Measurements from ENCODE around the gene KCNT1. TPM values are rescaled to one million over a fixed set of nuclear protein-coding genes. Genes with fewer than 3 reads are reported as not detected.

KCNT1 gene
- total RNA-seq, 3 donors from 2014 or later = not detected

DNA sequence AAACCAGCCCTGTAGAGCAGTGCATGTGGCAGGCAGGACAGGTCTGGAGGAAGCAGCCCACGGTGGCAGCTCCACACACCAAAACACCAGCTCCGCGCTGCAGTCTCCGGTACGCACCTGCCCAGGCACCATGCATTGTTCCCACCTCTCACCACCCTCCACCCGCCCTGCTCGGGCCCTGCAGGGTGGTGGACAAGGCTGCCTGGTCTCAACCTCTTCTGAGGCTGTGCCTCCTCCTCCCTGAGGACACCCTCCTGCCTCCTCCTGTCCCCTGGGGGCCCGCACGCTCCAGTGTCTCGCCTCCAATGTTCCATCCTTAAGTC lies 96.2 kb downstream of the KCNT1 start:
- Histone ChIP-seq H3K9me3 (no peaks in the 10 kb centered on the region), H3K4me3 (no peak overlapping the region), H3K27ac (no peak overlapping the region), H3K4me1 (no peaks in the 10 kb centered on the region), H3K27me3 (no peaks in the 10 kb centered on the region), H3K36me3 (no peaks in the 10 kb centered on the region)
- DNase-seq (ENCODE audit: low spot score in 2 of 2) = no peak
- no peak for TF ChIP-seq POLR2AphosphoS5 (IDR thresholded peaks at IDR 0.05)
- intact Hi-C loops (cut with DNase I; ENCODE audit: low total_unique reads) = no loop called here

- intact Hi-C loops (cut with DNase I; ENCODE audit: low total_unique reads) = no loop called here
- no peak overlapping the region for H3K4me3 ChIP-seq
- no peaks in the 10 kb centered on the region for H3K9me3 ChIP-seq
- H3K27me3 ChIP-seq = no peaks in the 10 kb centered on the region
- H3K36me3 ChIP-seq = no peaks in the 10 kb centered on the region
- TF ChIP-seq, protein P1, sequence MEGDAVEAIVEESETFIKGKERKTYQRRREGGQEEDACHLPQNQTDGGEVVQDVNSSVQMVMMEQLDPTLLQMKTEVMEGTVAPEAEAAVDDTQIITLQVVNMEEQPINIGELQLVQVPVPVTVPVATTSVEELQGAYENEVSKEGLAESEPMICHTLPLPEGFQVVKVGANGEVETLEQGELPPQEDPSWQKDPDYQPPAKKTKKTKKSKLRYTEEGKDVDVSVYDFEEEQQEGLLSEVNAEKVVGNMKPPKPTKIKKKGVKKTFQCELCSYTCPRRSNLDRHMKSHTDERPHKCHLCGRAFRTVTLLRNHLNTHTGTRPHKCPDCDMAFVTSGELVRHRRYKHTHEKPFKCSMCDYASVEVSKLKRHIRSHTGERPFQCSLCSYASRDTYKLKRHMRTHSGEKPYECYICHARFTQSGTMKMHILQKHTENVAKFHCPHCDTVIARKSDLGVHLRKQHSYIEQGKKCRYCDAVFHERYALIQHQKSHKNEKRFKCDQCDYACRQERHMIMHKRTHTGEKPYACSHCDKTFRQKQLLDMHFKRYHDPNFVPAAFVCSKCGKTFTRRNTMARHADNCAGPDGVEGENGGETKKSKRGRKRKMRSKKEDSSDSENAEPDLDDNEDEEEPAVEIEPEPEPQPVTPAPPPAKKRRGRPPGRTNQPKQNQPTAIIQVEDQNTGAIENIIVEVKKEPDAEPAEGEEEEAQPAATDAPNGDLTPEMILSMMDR (IDR thresholded peaks at IDR 0.05) = no peak
- no peak for TF ChIP-seq POLR2AphosphoS5 (IDR thresholded peaks at IDR 0.05)
- no peak for TF ChIP-seq POLR2A (IDR thresholded peaks at IDR 0.05)
- H3K4me1 ChIP-seq = no peaks in the 10 kb centered on the region
- no peak overlapping the region for H3K27ac ChIP-seq
- DNase-seq (ENCODE audit: low spot score in 2 of 2) = no peak
These were observed 97.3 kb downstream of the KCNT1 start for GRCh38 chr9:135799261-135799660.

- H3K4me1 ChIP-seq = no peaks in the 10 kb centered on the region
- TF ChIP-seq, protein P1 (IDR thresholded peaks at IDR 0.05) = no peak
- no peak for TF ChIP-seq POLR2AphosphoS5 (IDR thresholded peaks at IDR 0.05)
- TF ChIP-seq POLR2A (IDR thresholded peaks at IDR 0.05) = no peak
- H3K36me3 ChIP-seq = no peaks in the 10 kb centered on the region
- no peak overlapping the region for H3K27ac ChIP-seq
- intact Hi-C loops (cut with DNase I; ENCODE audit: low total_unique reads) = no loop called here
- H3K4me3 ChIP-seq = no peak overlapping the region
- no peaks in the 10 kb centered on the region for H3K9me3 ChIP-seq
- DNase-seq (ENCODE audit: low spot score in 2 of 2) = no peak
- H3K27me3 ChIP-seq = no peaks in the 10 kb centered on the region
These were observed 99.1 kb downstream of the KCNT1 start for GRCh38 chr9:135801070-135801469.

GRCh38 chr9:135802876-135803419 lies 101.0 kb downstream of the KCNT1 start:
- Histone ChIP-seq H3K27me3 (no peaks in the 10 kb centered on the region), H3K36me3 (no peaks in the 10 kb centered on the region), H3K4me1 (no peaks in the 10 kb centered on the region), H3K27ac (no peak overlapping the region), H3K9me3 (no peaks in the 10 kb centered on the region), H3K4me3 (no peak overlapping the region)
- DNase-seq (ENCODE audit: low spot score in 2 of 2) = no peak
- intact Hi-C loops (cut with DNase I; ENCODE audit: low total_unique reads) = no loop called here
- TF ChIP-seq, protein P1 (IDR thresholded peaks at IDR 0.05) = no peak
- TF ChIP-seq POLR2A (IDR thresholded peaks at IDR 0.05) = no peak
- no peak for TF ChIP-seq POLR2AphosphoS5 (IDR thresholded peaks at IDR 0.05)

DNA sequence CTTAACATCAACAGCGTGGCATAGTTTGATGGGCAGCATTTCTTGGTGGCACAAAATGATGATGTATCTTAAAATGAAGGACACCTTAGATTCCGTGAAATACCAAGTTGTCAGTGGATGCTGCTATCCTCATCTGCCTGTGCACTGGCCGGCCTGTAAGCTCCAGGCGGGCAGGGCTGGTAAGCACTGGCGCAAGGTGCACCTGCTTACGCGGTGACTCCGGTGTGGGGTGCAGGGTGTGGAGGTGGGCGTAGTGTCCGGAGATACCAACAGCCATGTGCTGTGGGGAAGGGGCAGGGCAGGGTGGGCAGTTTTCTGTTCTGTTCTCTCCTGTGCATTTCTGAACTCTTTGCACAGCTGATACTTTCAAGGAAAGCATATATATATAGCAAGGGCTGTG lies 101.5 kb downstream of the KCNT1 start:
- Histone ChIP-seq H3K4me3 (no peak overlapping the region), H3K27ac (no peak overlapping the region), H3K36me3 (no peaks in the 10 kb centered on the region), H3K27me3 (no peaks in the 10 kb centered on the region), H3K9me3 (no peaks in the 10 kb centered on the region), H3K4me1 (no peaks in the 10 kb centered on the region)
- intact Hi-C loops (cut with DNase I; ENCODE audit: low total_unique reads) = no loop called here
- DNase-seq (ENCODE audit: low spot score in 2 of 2) = no peak
- no peak for TF ChIP-seq POLR2AphosphoS5 (IDR thresholded peaks at IDR 0.05)
- TF ChIP-seq, protein P1 (IDR thresholded peaks at IDR 0.05) = no peak
- no peak for TF ChIP-seq POLR2A (IDR thresholded peaks at IDR 0.05)

Data from breast epithelium (tissue), 4 donors.